ENCODE results near the gene CEP95. TPM values are rescaled to one million over a fixed set of nuclear protein-coding genes. Genes with fewer than 3 reads are reported as not detected.
"Not testable (repeated sequence)": the region's sequence is repeated elsewhere in the genome, so short reads cannot be mapped to it uniquely, and the experiment has no call there.

Gene CEP95, protein sequence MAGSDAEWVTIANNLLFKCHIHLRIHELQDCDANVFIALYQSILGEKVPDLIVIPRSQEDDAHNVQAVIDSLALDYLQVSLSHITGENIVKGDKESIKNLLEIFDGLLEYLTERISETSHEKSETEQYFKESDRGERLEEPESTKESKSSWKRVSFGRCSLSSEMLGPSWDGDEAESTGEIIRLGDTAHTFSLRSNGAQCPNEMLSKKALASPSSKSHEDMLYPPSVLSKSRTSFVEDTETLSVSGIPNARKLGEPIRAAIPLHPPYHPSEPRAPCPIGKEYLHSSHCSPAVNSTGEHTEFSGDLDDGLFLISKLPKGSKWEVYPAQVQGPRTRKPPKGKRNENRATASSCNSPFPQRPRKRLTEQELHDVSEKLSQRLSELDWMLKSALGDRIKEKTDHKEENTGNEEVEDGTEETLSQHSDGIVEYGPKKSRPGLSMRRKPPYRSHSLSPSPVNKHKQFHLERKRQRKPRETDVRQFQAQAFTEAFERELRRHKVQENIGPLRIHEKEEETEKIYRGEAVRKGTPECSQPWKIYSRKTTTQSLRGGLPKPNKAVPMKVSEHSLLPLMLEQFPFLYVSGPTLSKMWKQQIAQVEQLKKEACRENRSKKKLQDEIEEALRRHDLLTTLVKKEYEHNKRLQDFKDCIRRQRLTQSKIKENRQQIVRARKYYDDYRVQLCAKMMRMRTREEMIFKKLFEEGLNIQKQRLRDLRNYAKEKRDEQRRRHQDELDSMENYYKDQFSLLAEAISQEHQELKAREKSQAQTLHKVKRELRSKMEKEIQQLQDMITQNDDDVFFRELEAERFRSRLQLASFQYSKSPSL
- total RNA-seq: 16.2 TPM

DNA sequence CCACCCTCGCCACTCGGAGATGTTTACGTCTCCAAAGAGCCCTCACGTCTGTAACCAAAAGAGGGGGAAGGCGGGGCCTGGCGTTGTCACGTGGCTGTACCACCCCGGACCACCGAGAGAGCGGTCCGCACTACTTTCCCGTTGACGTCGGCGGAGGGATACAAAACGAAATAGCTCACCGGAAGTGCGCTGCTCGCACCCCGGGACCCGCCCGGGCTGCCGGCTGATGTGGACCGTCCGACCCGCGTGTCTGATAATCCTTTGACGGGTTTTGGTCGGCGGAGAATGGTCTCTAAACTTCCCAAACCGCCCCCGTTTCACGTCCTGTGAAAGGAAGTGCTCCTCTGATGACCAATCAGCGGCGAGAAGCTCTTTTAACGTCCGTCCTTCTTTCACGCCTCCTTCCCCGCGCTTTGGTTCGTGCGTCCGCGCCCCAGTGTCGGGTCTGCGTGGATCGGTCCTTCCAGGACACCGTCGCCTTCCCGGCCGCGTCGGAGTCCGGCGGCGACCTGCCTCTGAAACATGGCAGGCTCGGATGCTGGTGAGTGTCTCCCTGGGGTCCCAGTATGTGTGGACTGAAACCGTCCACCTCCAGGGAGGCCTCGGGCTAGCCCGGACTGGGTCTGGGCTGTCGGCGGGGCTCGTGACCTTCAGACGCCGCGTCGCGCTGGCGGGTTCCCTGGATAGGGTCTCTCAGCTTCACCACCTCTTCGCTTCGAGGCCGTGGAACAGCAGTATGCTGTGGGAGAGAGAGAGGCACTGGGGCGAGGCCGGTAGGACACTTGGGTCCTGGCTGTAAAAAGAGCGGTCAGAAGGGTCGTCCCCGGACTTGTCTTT, at the start of gene CEP95:
Gene CEP95, plus strand, starts transcription at position 402 of the 837 bp plus-strand sequence. Its CDS starts 121 bp downstream, at position 523.
- peak; percentile 72 for ATAC-seq

DNA sequence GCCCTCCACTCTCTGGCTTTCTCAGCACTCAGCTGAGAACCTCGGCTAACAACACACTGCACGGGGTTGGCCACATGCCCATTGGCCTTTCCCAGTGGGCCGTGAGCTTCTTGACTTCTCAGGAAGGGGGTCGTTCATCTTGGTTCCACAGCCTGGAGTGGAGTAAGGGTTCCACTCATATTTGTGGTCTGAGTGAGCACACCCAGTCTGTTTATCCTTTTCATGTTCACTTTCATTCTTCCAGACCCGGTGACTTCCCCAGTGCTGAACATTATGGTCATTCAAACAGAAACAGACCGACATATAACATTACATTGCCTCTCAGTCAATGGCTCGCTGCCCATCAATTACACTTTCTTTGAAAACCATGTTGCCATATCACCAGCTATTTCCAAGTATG, 49.6 kb upstream of the CEP95 start:
- ATAC-seq: no peak

DNA sequence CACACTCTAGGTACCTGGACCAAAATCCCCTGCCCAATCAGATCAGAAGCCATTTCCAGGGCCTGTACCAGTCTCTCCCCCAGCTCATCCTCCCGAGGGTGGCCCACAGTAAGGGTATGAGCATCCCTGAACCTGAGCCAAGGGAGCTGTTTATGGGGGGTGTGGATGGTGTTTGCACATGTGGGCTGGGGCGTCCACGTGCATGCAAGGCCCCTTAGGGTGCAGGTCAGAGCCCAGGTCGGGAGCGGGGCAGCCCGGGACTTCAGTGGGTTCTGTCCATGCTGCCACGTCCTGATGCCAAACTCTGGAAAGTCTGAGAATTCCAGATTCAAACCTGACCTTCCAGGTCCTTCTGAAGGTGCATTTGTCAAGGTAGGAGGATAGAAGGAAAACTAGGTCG, 48.0 kb upstream of the CEP95 start:
- ATAC-seq: peak; percentile 6

DNA sequence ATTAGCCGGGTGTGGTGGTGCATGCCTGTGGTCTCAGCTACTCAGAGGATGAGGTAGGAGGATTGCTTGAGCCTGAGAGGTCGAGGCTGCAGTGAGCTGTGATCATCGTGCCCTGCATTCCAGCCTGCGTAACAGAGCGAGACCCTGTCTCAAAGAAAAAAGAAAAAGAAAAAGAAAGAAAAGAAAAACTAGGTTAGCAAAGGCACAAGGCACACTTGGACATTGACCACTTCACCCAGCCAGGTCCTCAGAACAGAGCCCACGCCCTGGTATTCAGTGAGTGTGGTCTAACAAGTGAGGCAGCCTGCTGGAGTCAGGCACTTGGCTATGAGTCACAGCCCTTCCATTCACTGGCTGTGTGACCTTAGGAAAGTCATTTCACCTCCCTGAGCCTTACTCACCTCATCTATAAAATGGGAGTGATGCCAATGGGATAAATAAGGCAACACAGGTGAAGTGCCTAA, 47.5 kb upstream of the CEP95 start:
- ATAC-seq: peak; percentile 94

DNA sequence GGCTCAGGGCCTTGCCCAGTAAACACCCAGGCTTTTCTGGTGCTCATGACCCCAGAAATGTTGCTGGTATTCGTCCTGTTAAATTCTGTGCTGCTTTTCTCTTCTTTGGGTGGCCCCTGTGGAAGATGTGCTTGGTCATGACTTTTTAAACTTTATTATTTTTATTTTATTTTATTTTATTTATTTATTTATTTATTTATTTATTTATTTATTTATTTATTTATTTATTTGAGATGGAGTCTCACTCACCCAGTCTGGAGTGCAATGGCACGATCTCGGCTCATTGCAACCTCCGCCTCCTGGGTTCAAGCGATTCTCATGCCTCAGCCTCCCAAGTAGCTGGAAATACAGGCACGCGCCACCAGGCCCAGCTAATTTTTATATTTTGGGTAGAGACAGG, 47.0 kb upstream of the CEP95 start:
- ATAC-seq: not testable (repeated sequence)

DNA sequence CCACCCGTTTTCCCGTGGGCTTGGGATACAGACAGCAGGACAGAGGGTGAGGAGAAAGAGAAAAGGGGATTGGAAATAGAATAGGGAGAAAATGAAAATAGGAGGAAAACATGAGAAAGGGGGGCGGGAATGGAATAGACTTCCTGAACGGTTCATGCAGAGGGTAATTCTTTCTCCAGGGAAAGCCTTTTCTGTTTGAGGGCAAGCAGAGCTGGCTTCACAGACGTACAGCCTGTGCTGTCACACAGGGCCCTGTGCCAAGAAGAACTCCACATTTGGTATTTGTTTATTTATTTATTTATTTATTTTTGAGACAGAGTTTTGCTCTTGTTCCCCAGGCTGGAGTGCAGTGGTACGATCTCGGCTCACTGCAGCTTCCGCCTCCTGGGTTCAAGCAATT, 45.8 kb upstream of the CEP95 start:
- ATAC-seq: no peak

DNA sequence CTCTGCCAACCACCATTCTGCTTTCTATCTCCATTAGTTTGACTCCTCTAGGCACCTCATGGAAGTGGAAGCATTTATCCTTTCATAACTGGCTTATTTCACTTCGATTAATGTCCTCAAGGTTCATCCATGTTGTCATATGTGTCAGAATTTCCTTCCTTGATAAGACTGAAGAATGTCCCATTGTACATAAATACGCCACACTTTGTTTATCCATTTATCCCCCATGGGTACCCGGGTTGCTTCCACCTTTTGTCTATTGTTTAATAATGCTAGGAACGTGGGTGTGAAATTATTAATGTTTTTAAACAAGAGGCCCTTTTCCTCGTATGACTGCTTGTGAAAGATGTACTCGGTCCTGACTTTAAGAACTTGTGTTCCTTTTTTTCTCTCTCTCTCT, 45.0 kb upstream of the CEP95 start:
- no peak for ATAC-seq

DNA sequence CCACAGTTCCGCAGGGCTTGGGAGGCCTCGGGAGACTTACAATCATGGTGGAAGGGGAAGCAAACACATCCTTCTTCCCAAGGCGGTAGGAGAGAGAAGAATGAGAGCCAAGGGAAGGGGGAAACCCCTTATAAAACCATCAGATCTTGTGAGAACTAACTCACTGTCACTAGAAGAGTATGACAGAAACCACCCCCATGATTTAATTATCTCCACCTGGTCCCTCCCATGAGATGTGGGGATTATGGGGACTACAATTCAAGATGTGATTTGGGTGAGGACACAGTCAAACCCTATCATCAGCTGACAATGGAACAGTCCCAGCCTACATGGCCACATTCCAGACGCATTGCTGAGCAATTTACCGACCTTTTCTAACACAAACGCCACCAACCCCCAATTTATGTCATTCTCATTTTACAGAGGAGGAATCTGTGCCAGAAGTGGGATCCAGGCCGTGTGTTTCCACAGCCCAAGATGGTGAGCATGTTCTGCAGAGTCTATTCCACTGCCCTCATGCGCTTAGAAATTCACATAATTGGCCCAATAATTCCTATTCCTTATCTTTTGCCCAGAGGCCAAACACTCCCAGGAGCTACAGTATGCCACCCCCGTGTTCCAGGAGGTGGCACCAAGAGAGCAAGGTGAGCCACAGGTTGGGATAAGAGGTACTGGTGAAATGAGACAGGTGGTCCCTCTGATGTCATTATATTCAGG, 40.6 kb upstream of the CEP95 start:
- no peak for ATAC-seq

DNA sequence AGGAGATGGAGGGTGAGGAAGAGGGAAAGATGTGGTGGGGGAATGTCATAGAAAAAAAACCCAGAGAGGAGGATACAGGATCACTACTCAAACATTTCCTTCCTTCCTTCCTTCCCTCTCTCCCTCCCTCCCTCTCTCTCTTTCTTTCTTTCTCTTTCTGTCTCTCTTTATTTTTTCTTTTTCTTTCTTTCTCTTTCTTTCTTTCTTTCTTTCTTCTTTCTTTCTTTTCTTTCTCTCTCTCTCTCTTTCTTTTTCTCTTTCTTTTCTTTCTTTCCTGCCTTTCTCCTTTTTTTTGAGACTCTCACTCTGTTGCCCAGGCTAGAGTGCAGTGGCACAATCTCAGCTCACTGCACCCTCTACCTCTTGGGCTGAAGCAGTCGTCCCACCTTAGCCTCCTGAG, 39.9 kb upstream of the CEP95 start:
- ATAC-seq: not testable (repeated sequence)

DNA sequence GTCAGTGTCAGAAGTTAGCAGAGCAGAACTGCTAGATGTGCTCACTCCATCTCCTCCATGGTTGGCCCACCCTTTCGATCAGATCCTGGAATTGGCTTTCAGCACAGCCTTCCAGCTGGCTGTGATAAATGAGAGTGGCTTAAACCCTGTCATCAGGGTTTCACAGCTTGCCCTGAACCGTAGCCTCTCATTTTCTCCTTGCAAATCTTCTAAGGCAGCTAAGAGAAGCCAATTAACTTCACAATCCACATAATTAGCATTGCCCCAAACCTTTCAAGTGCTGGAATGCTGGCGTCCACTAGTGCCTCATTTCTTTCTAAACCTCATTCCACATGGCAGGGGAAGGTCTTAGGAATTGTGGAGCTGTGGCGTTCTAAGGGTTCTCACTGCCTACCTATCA, 36.2 kb upstream of the CEP95 start:
- no peak for ATAC-seq

DNA sequence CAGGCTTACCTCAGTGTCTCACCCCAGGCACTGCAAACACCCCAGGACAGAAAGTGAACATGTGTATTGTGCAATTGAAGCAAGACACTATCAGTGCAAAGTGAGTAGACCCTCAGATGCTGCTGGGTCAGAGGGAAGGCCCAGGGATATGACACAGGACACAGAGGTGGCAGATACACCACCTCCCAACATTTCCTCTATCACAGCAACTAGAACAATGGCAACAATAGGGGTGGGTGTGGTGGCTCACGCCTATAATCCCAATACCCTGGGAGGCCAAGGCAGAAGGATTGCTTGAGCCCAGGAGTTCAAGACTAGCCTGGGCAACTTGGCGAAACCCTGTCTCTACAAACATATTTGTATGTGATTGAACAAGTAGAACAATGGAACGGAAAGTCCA, 35.3 kb upstream of the CEP95 start:
- ATAC-seq: peak; percentile 15

DNA sequence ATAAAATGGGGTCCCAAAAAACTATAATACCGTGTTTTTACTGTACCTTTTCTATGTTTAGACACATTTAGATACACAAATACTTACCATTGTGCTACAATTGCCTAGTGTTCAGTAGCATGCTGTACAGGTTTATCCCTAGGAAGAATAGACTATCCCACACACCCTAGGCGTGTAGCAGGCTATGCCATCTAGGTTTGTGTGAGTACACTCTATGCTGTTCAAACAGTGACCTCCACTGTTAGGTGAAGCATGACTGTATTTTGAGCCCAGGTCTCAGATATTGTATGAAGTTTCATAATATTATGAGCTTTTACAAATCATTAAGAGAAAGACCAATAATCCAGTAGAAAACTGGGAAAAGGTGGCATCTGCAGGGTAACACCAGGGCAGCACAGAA, 34.2 kb upstream of the CEP95 start:
- ATAC-seq: peak; percentile 46

DNA sequence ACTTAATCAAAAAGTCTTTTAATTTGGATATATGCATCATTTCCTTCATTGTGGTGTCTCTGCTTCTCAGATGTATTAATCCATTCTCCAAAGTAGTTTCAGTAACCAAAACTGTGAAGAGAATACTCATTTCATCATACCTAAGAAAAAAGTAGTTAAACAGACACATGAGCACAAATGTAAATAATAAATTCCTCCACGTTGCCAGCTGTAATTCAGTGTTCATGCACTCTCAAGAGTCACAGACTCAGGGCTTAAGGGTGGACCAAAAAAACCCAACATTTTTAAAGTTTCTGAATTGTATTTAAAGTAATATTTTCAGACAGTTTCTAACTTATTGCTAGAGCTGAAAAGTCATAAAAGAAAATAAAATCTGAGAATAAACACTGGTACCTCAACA, 28.9 kb upstream of the CEP95 start:
- ATAC-seq: no peak

DNA sequence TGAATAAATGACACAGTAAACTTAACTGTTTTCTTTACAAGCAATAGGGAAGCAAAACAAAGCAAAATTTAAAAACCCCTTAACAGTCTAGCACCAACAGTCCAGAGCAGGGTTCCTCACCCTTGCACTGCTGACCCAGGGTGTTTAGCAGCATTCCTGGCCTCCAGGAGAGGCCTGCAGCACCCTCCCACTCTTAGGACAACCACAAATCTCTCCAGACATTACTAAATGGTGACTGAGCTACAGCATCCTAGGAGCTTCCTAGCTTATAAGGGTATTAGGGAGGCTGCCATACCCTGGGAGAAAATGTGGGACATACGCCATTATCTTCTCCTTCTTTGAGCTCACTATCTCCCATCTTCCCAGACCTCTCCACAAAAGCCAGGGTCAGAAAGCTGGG, 25.8 kb upstream of the CEP95 start:
- no peak for ATAC-seq

DNA sequence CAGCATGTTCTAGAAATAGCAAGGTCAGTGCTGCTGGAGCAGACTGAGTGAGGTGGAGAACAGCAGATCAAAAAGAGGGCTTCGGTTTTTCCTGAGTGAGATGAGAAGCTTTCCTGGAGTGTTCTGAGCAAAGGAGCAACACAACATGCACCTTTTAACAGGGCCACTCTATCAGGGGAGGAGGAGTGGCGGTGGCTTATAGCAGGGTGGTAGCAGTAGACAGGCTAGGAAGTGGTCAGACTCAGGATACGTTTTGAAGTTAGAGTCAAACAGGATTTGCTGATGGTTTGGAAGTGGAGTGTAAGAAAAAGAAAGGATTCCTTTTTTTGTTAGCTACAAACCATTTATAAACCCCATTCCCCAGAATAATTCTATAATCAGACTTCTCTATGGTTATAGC, 22.4 kb upstream of the CEP95 start:
- ATAC-seq: no peak

DNA sequence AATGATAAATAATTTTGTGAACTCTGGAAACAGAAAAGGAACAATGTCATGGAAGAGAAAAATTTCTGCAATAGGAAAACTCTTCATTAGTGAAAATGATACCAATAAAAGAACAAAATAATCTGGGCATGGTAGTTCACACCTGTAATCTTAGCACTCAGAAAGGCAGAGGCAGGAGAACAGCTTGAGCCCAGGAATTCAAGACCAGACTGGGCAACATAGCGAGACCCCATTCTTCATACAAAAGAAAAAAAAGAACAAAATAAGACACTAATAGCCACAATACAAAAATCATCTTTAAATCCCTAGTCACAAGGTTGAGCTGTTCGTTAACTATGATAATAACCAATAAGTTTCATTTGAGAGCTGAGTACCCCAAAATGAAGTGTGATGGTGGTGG, 18.5 kb upstream of the CEP95 start:
- ATAC-seq: no peak

DNA sequence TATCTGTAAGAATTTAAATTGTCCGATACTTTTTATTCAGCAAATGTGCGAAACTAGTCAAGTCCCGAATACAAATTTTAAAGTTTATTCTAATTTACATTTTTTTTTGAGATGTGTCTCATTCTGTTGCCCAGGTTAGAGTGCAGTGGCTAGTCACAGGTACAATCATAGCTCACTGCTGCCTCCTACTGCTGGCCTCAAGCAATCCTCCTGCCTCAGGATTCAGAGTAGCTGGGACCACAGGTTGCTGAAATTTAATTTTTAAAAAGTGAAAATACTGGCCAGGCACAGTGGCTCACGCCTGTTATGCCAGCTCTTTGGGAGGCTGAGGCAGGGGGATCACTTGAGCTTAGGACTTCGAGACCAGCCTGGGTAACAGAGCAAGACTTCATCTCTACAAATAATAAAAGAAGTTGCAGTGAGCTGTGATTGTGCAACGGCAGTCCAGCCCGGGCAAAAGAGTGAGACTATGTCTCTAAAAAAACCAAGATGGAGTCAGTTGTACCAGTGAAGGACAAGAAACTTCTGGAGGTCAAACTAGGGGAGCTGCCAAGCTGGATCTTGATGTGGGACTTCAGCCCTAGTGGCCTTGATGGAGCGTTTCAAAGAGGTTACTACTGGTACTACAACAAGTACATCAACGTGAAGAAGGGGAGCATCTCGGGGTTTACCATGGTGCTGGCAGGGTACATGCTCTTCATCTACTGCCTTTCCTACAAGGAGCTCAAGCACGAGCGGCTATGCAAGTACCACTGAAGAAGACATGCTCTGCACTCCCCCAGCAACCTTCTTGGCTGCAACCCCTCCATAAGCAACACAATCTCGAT, 15.5 kb upstream of the CEP95 start:
- ATAC-seq: peak; percentile 62

DNA sequence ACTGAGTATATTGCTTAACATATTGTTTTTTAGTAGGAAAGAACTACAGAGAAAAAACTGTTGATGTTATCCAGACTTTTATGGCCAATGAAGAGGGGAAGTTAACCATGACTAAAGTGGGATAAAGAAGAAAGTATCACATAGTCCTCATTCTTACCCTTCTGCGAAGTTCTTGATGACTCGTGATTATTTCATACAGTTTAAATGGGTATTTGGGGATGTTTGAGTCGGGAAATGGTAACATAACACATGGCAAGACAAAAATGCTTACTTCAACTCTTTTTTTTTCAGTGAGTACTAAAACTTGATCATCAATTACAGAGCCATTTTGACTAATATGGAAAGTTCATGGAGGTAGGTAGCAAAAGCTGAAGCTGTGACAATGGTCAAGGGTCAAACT, 14.8 kb upstream of the CEP95 start:
- no peak for ATAC-seq

DNA sequence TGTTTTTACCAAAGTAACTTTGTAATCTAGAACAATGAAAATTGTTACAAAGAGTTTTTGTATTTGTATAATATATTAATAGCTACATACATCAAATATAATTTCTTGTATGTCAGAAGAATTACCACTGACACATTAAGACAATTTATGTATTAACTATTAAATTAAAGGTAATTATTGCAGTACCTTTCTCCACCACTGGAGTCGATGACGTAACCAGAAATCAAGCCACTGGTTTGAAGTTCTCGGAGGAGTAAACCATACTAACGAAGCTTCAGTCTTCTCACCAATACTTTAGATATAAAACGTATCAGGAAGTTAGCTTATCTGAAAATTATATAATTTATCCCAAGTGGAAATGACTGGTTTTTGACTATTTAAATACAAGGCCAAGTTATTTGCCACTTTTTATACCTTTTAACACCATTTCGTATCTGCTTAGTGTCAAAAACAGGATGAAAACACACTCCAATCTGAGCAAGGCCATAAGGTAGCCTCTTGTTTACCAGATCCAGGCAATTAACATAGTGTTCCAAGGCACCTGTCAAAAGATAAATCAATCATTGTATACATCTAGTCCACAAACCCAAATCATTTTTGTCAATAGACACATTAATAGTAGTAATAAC, 14.2 kb upstream of the CEP95 start:
- no peak for ATAC-seq

DNA sequence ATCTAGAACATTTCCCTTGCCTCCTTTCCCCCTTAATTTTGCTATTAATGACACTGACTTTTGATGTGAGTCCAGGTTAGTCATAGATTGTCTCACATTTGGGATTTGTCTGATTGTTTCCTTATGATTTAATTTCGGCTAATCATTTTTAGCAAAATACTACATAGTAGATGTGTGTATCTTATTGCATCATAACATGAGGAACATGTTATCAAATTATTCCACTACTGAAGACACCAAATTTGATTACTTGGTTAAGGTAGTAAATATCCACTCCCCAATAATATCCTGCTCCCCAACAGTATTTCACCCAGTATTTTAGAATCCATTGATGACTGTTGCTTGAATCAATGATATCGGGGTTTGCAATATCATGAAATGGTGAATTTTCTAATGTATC, 12.7 kb upstream of the CEP95 start:
- no peak for ATAC-seq

DNA sequence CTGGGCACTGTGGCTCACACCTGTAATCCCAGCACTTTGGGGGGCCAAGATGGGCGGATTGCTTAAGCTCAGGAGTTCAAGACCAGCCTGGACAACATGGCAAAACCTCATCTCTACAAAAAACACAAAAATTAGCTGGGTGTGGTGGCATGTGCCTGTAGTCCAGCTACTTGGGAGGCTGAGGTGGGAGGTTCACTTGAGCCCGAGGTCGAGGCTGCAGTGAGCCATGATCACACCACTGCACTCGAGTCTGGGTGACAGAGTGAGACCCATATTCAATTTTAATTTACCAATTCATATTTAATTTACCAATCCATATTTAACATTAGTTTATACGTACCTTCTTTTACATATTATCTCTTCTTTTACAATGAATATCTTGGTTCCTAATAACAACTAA, 11.5 kb upstream of the CEP95 start:
- not testable (repeated sequence) for ATAC-seq
